ENCODE measurements around the gene TMEM179B. TPM values are rescaled to one million over a fixed set of nuclear protein-coding genes. Genes with fewer than 3 reads are reported as not detected.

TMEM179B gene
- total and polyA plus RNA-seq, 8 donors, result 26.1 to 135 (median 68.6) TPM; not detected in 1

DNA sequence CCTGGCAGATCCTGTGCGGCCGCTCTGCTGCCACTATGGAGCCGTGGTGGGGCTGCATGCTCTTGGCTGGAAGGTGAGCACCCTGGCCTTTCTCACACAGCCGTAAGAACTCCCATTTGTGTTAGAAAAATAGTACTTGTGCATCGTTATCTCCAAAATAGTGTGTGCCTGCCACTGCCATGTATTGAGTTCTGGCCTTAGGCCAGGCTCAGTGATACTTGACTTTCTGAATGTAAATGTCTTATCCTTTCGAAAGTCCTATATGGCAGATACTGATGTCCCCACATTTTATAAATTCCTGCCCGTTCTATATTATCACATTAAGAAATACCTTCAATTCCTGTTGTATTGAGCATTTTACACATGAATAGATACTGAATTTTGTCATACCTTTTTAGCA is 4.4 kb upstream of the TMEM179B start:
- no peak overlapping the region for H3K27ac ChIP-seq
- peaks cover 8 to 17% (median 12%) of the 10 kb centered on the region in 4 donors for H3K4me1 ChIP-seq
- no peak for DNase-seq
- peaks cover 23 to 62% (median 52%) of the 10 kb centered on the region in 4 donors for H3K36me3 ChIP-seq
- TF ChIP-seq, protein P1, sequence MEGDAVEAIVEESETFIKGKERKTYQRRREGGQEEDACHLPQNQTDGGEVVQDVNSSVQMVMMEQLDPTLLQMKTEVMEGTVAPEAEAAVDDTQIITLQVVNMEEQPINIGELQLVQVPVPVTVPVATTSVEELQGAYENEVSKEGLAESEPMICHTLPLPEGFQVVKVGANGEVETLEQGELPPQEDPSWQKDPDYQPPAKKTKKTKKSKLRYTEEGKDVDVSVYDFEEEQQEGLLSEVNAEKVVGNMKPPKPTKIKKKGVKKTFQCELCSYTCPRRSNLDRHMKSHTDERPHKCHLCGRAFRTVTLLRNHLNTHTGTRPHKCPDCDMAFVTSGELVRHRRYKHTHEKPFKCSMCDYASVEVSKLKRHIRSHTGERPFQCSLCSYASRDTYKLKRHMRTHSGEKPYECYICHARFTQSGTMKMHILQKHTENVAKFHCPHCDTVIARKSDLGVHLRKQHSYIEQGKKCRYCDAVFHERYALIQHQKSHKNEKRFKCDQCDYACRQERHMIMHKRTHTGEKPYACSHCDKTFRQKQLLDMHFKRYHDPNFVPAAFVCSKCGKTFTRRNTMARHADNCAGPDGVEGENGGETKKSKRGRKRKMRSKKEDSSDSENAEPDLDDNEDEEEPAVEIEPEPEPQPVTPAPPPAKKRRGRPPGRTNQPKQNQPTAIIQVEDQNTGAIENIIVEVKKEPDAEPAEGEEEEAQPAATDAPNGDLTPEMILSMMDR (IDR thresholded peaks at IDR 0.05), result no peak
- no peak for TF ChIP-seq POLR2AphosphoS5 (IDR thresholded peaks at IDR 0.05)
- intact Hi-C loops (cut with DNase I; ENCODE audit: low total_unique reads), result loop anchor here (10.0 kb wide), 1 partner anchor 52 kb away; the partner anchor contains the start of genes STX5, TEX54 and WDR74
- WGBS, 5 donors, result 87 to 95% (median 91%) methylated on average over 7 of the region's 7 CpGs
- H3K9me3 ChIP-seq, result no peaks in the 10 kb centered on the region
- H3K4me3 ChIP-seq, result no peak overlapping the region
- H3K27me3 ChIP-seq, result no peaks in the 10 kb centered on the region

DNA sequence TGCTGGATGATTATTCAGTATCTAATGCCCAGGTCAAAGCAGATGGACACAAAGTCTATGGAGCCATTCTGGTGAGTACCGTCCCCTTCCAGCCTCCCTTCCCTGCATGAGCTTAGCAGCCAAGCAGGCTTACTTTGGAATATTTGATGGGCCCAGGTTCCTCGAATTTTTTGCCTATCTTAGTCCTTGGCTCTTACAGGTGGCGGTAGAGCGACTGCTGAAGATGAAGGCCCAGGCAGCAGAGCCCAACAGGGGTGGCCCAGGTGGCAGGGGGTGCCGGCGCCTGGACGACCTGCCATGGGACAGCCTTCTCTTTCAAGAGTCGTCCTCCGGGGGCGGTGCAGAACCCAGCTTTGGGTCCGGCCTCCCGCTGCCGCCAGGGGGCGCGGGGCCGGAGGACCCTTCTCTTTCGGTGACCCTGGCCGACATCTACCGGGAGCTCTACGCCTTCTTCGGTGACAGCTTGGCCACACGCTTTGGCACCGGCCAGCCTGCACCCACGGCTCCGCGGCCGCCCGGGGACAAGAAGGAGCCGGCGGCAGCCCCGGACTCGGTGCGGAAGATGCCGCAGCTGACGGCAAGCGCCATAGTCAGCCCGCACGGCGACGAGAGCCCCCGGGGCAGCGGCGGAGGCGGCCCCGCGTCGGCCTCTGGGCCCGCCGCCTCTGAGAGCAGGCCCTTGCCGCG is 741 bp upstream of the TMEM179B start:
- Histone ChIP-seq H3K36me3 (peaks cover 20 to 50% (median 36%) of the 10 kb centered on the region in 4 donors), H3K4me1 (peaks cover 38 to 54% (median 49%) of the 10 kb centered on the region in 4 donors), H3K9me3 (no peaks in the 10 kb centered on the region), H3K4me3 (peak overlapping the region; percentile 62 to 100 (median 82)), H3K27me3 (no peaks in the 10 kb centered on the region), H3K27ac (peak overlapping the region; percentile 92 to 99 (median 94))
- peak; percentile 93 to 96 for DNase-seq
- 0 to 1% (median 1%) methylated on average over 20 to 51 of the region's 51 CpGs for WGBS, 5 donors
- intact Hi-C loops (cut with DNase I; ENCODE audit: low total_unique reads), result loop anchor here (10.0 kb wide), 1 partner anchor 48 kb away; the partner anchor contains the start of genes STX5, TEX54 and WDR74
- peak; percentile 12 to 76 (median 45) for TF ChIP-seq POLR2AphosphoS5 (IDR thresholded peaks at IDR 0.05)
- TF ChIP-seq, protein P1 (IDR thresholded peaks at IDR 0.05), result peak in 6 of 7 experiments; percentile 78 to 99 (median 95)
- TF ChIP-seq EP300 (IDR thresholded peaks at IDR 0.05), result no peak

DNA sequence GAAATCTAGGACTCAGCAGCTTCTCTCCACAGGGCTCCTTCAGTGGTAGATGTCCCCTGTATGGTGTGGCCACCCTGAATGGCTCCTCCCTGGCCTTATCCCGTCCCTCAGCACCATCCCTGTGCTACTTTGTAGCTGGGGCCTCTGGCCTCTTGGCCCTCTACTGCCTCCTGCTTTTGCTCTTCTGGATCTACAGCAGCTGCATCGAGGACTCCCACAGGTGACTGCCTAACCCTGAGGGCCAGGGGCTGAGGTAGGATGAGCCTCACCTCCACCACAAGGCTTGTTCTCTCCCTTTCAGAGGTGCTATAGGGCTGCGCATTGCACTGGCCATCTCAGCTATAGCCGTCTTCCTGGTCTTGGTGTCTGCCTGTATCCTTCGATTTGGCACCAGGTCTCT is 1.8 kb downstream of the TMEM179B start:
- Histone ChIP-seq H3K9me3 (no peaks in the 10 kb centered on the region), H3K4me3 (peak overlapping the region in 1 of 4 donors; percentile 66), H3K27ac (peak overlapping the region in 4 of 5 donors; percentile 92 to 99 (median 94)), H3K36me3 (peaks cover 11 to 48% (median 38%) of the 10 kb centered on the region in 4 donors), H3K4me1 (peaks cover 45 to 66% (median 64%) of the 10 kb centered on the region in 4 donors), H3K27me3 (no peaks in the 10 kb centered on the region)
- WGBS, 5 donors, result 57 to 71% (median 65%) methylated on average over 4 to 5 of the region's 5 CpGs
- DNase-seq, result no peak
- intact Hi-C loops (cut with DNase I; ENCODE audit: low total_unique reads), result loop anchor here (10.0 kb wide), 1 partner anchor 46 kb away; the partner anchor contains the start of genes STX5, TEX54 and WDR74
- TF ChIP-seq, protein P1 (IDR thresholded peaks at IDR 0.05), result no peak
- no peak for TF ChIP-seq POLR2AphosphoS5 (IDR thresholded peaks at IDR 0.05)
- no peak for TF ChIP-seq POLR2A (IDR thresholded peaks at IDR 0.05)
- TF ChIP-seq EP300 (IDR thresholded peaks at IDR 0.05), result no peak

DNA sequence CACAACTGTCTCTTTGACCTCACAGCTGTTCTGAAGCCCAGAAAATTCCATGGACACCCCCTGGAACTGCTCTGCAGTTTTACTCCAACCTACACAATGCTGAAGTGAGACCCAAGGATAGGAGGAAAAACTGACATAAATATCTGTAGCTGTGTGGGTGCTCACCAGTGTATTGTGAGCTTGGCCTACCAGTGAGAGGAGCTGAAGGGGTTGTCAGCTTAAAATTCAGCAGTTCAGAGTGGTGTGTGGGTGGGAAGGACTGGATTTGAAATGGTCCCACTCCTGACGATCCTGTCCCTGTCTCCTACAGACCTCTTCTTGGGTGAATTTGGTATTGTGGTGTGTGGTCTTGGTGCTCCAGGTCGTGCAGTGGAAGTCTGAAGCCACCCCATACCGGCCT is 2.4 kb downstream of the TMEM179B start:
- H3K4me3 ChIP-seq, result no peak overlapping the region
- peak overlapping the region in 2 of 5 donors; percentile 88 to 93 for H3K27ac ChIP-seq
- intact Hi-C loops (cut with DNase I; ENCODE audit: low total_unique reads), result loop anchor here (10.0 kb wide), 1 partner anchor 45 kb away; the partner anchor contains the start of genes STX5, TEX54 and WDR74

More for the DNA sequence above, 2.4 kb downstream of the TMEM179B start:
- no peak for DNase-seq
- no peaks in the 10 kb centered on the region for H3K27me3 ChIP-seq
- no peaks in the 10 kb centered on the region for H3K9me3 ChIP-seq
- peaks cover 45 to 66% (median 64%) of the 10 kb centered on the region in 4 donors for H3K4me1 ChIP-seq
- H3K36me3 ChIP-seq, result peaks cover 16 to 54% (median 43%) of the 10 kb centered on the region in 4 donors
- 45 to 52% (median 51%) methylated on average over 2 to 3 of the region's 3 CpGs for WGBS, 5 donors
- TF ChIP-seq, protein P1 (IDR thresholded peaks at IDR 0.05), result no peak
- no peak for TF ChIP-seq POLR2A (IDR thresholded peaks at IDR 0.05)
- no peak for TF ChIP-seq EP300 (IDR thresholded peaks at IDR 0.05)
- TF ChIP-seq POLR2AphosphoS5 (IDR thresholded peaks at IDR 0.05), result no peak

Data from stomach (tissue), 9 donors.